ENCODE measurements around the gene TTLL12.
A peak's percentile ranks its signal among the peaks of the same experiment; 100 is the strongest.

TTLL12 gene

GRCh38 chr22:43198126-43198525, 11.2 kb upstream of the TTLL12 start:
- DNase-seq, result no peak

- DNase-seq, result no peak
Measured at GRCh38 chr22:43197271-43197941, 10.5 kb upstream of the TTLL12 start.

- no peak for DNase-seq
Measured at GRCh38 chr22:43191831-43192230, 4.9 kb upstream of the TTLL12 start.

- no peak for DNase-seq
Measured at GRCh38 chr22:43188829-43189545, 2.1 kb upstream of the TTLL12 start.

GRCh38 chr22:43187171-43188099, 501 bp upstream of the TTLL12 start:
- peak; percentile 94 for DNase-seq

GRCh38 chr22:43185860-43186261, 1.1 kb downstream of the TTLL12 start:
- no peak for DNase-seq

GRCh38 chr22:43183496-43184277, 3.2 kb downstream of the TTLL12 start:
- DNase-seq, result no peak

GRCh38 chr22:43182726-43183125, 4.2 kb downstream of the TTLL12 start:
- DNase-seq, result no peak

- DNase-seq, result no peak
Measured at GRCh38 chr22:43182118-43182517, 4.8 kb downstream of the TTLL12 start.

GRCh38 chr22:43181321-43182076, 5.4 kb downstream of the TTLL12 start:
- no peak for DNase-seq

GRCh38 chr22:43180670-43181069, 6.3 kb downstream of the TTLL12 start:
- no peak for DNase-seq

GRCh38 chr22:43179911-43180195, 7.1 kb downstream of the TTLL12 start:
- no peak for DNase-seq

GRCh38 chr22:43179146-43179910, 7.6 kb downstream of the TTLL12 start:
- no peak for DNase-seq

GRCh38 chr22:43177479-43177878, 9.5 kb downstream of the TTLL12 start:
- DNase-seq, result no peak

GRCh38 chr22:43176090-43176489, 10.8 kb downstream of the TTLL12 start:
- no peak for DNase-seq

- no peak for DNase-seq
Measured at GRCh38 chr22:43174941-43175531, 11.9 kb downstream of the TTLL12 start.

- no peak for DNase-seq
Measured at GRCh38 chr22:43173976-43174720, 12.8 kb downstream of the TTLL12 start.

- DNase-seq, result no peak
Measured at GRCh38 chr22:43173566-43173965, 13.4 kb downstream of the TTLL12 start.

- DNase-seq, result no peak
Measured at GRCh38 chr22:43172191-43172590, 14.7 kb downstream of the TTLL12 start.

- no peak for DNase-seq
Measured at GRCh38 chr22:43171607-43172006, 15.3 kb downstream of the TTLL12 start.
